ENCODE results near the gene IFITM1.
"Not testable (repeated sequence)": the region's sequence is repeated elsewhere in the genome, so short reads cannot be mapped to it uniquely, and the experiment has no call there.

Gene IFITM1

GRCh38 chr11:340539-341512 lies 27.0 kb downstream of the IFITM1 start:
- H3K4me1 Mint-ChIP-seq, result peaks cover 18% of the 10 kb centered on the region
- TF ChIP-seq, protein P1, sequence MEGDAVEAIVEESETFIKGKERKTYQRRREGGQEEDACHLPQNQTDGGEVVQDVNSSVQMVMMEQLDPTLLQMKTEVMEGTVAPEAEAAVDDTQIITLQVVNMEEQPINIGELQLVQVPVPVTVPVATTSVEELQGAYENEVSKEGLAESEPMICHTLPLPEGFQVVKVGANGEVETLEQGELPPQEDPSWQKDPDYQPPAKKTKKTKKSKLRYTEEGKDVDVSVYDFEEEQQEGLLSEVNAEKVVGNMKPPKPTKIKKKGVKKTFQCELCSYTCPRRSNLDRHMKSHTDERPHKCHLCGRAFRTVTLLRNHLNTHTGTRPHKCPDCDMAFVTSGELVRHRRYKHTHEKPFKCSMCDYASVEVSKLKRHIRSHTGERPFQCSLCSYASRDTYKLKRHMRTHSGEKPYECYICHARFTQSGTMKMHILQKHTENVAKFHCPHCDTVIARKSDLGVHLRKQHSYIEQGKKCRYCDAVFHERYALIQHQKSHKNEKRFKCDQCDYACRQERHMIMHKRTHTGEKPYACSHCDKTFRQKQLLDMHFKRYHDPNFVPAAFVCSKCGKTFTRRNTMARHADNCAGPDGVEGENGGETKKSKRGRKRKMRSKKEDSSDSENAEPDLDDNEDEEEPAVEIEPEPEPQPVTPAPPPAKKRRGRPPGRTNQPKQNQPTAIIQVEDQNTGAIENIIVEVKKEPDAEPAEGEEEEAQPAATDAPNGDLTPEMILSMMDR (IDR thresholded peaks at IDR 0.05; ENCODE audit: unreplicated experiment in 3 of 3), result no peak
- H3K9me3 Mint-ChIP-seq, result no peaks in the 10 kb centered on the region
- no peaks in the 10 kb centered on the region for H3K36me3 Mint-ChIP-seq (ENCODE audit: low read depth)
- no peak overlapping the region for H3K4me3 Mint-ChIP-seq
- peak overlapping the region; percentile 25 to 52 (median 47) for H3K27ac Mint-ChIP-seq
- peaks cover 4% of the 10 kb centered on the region for H3K27me3 Mint-ChIP-seq (ENCODE audit: low read depth)

DNA sequence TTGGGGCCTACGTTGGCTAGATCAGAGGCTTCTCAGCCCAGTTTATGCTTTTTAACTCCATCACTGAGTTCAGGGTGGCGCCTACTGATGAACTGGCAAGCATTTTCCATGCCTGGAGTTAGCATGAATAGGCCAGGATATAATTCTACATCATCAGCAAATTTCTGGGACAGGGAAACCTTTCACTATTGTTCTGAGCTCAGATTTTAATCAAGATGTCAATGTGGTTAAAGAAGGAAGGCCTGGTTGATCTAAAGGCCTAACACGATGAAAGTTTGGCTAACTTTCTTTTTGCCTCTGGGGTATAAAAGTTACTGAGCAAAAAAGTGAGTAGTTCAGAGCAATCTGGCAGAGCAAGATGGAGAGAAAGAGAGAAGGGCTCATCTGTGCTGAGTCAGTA lies 28.5 kb downstream of the IFITM1 start:
- no peaks in the 10 kb centered on the region for H3K9me3 Mint-ChIP-seq
- H3K27ac Mint-ChIP-seq, result peak overlapping the region; percentile 41 to 83 (median 83)
- peaks cover 5% of the 10 kb centered on the region for H3K4me1 Mint-ChIP-seq
- peaks cover 4% of the 10 kb centered on the region for H3K27me3 Mint-ChIP-seq (ENCODE audit: low read depth)
- TF ChIP-seq, protein P1 (IDR thresholded peaks at IDR 0.05; ENCODE audit: unreplicated experiment in 3 of 3), result no peak
- no peak overlapping the region for H3K4me3 Mint-ChIP-seq
- no peaks in the 10 kb centered on the region for H3K36me3 Mint-ChIP-seq (ENCODE audit: low read depth)

- Mint-ChIP-seq H3K27ac (peak overlapping the region in 1 of 3 experiments; percentile 29), H3K4me1 (peaks cover 7% of the 10 kb centered on the region), H3K36me3 (ENCODE audit: low read depth) (no peaks in the 10 kb centered on the region)
Measured at GRCh38 chr11:344836-345578, 31.2 kb downstream of the IFITM1 start.

GRCh38 chr11:346529-346928 lies 32.7 kb downstream of the IFITM1 start:
- Mint-ChIP-seq H3K9me3 (no peaks in the 10 kb centered on the region), H3K27ac (no peak overlapping the region), H3K4me1 (peaks cover 22% of the 10 kb centered on the region), H3K36me3 (ENCODE audit: low read depth) (no peaks in the 10 kb centered on the region), H3K4me3 (no peak overlapping the region), H3K27me3 (ENCODE audit: low read depth) (peaks cover 4% of the 10 kb centered on the region)
- TF ChIP-seq, protein P1 (IDR thresholded peaks at IDR 0.05; ENCODE audit: unreplicated experiment in 3 of 3), result no peak

More at GRCh38 chr11:344836-345578, 31.2 kb downstream of the IFITM1 start:
- H3K27me3 Mint-ChIP-seq (ENCODE audit: low read depth), result peaks cover 4% of the 10 kb centered on the region
- no peaks in the 10 kb centered on the region for H3K9me3 Mint-ChIP-seq
- TF ChIP-seq, protein P1 (IDR thresholded peaks at IDR 0.05; ENCODE audit: unreplicated experiment in 3 of 3), result no peak
- H3K4me3 Mint-ChIP-seq, result no peak overlapping the region

DNA sequence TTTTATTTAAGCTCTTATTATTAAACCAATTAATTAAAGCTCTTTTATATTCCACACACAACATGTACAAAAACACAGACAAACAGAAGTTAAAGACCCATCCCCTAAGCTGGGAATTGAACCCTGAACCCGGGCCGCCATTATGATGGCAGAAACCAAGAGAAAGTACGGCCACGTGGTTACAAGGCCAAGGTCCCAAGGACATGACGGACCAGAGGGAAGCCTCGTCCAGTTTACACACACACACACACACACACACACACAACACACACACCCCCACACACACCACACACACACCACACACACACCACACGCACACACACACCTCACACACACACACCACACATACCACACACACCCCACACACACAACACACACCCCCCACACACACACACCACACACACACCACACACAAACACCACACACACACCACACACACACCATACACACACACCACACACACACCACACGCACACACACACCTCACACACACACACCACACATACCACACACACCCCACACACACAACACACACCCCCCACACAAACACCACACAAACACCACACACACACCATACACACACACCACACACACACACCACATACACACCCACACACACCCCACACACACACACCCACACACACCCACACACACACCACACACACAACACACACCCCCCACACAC lies 35.6 kb downstream of the IFITM1 start:
- H3K4me1 Mint-ChIP-seq, result peaks cover 39% of the 10 kb centered on the region
- not testable (repeated sequence) for H3K4me3 Mint-ChIP-seq; H3K9me3 Mint-ChIP-seq; H3K27me3 Mint-ChIP-seq (ENCODE audit: low read depth); H3K36me3 Mint-ChIP-seq (ENCODE audit: low read depth)
- peak overlapping the region in 2 of 3 experiments; percentile 75 to 81 for H3K27ac Mint-ChIP-seq

GRCh38 chr11:350033-350722 lies 36.3 kb downstream of the IFITM1 start:
- H3K36me3 Mint-ChIP-seq (ENCODE audit: low read depth); H3K9me3 Mint-ChIP-seq; H3K27me3 Mint-ChIP-seq (ENCODE audit: low read depth); H3K4me3 Mint-ChIP-seq: not testable (repeated sequence)
- Mint-ChIP-seq H3K27ac (peak overlapping the region; percentile 75 to 83 (median 81)), H3K4me1 (peaks cover 42% of the 10 kb centered on the region)

Data from nephron (organoid).